HuH-7 (cell line): Measurements from ENCODE around the gene FHIT.
"Not testable (repeated sequence)": the region's sequence is repeated elsewhere in the genome, so short reads cannot be mapped to it uniquely, and the experiment has no call there.

Experiments
- DNase-seq: peaks from one replicate; pipeline ENCODE4 v3.0.0; 2011; ENCODE audit warnings: low spot score

FHIT gene

DNA sequence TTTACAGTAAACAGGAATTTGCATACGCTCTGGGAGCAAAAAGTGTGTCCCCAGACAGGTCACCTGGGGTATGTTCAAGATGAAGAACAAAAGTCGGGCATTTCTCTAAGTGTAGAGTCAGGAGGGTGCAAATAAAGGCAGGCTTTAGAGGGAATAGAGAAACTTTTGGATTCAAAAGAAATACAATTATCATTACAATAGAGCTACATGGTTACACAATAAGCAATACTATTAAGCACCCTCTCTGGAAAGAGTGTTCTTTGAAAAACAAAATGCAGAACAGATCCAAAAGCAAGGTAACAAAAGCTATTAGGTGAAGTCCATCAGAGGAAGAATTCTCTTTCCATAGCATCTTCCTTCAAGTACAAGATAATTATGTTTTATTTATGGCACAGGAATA lies 679.7 kb downstream of the FHIT start:
- DNase-seq = no peak

- no peak for DNase-seq
Measured at GRCh38 chr3:60557122-60557521, 694.1 kb downstream of the FHIT start.

DNA sequence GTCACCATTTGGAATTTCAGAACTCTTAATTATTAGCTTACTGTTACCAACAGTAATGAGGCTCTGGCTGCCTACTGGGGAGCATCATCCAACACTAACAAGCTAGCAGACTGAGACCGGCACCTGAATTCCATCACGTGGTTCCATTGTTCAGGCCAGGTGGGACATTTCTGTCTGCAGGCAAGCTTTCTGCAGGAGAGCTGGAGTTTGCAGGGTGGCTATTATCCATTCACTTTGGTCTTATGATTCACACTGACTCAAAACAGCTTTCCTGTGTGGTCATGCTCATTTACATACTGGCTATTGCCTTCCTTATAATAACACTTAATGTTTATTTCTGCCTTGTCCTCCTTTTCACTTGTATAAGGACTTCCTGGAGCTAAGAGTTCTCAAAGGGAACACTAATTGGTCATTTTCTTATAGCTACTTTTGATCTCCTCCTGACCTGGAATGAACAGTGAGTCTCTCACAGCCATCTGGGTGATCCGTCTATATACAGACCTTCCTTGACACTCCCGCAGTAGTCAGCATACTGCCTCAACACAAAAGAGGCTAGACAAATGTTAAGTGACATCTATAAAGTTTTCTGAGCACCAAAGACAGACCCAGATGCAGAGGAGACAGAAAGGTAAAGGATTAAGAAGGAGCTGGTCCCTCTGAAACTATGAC lies 695.4 kb downstream of the FHIT start:
- no peak for DNase-seq

DNA sequence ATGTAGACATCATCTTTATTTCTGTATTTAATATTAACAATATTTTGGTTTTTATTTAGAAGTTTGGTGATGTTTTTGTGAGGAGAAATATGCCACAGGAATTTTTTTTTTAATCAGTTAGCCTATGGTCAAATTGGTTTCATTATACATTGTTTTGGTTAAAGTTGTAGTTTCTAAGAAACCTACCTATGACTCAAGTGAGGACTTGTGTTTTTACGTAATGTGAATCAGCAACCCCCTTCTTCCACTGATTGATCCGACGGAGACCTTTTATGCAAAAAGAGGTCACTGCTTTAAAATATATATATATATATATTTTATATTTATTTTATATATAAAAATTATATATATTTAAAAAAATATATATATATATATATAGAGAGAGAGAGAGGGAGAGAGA lies 698.1 kb downstream of the FHIT start:
- DNase-seq = no peak

DNA sequence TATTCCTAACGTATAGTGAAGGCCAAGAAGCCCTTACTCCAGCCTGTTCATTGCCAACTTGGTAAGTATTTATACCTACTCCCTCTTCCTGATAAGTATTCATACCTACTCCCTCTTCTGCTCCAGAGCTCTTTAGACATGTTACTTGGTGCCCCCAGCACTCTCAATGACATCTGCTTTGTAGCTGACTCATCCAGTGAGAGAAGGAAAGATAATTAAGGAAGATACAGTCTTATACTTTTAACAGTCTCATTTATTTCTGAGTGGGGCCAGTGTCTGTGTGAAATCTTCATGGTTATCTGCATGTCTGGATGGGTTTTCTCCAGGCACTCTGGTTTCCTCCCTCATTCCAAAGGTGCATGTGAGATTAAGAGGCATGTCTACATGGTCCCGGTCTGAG lies 698.7 kb downstream of the FHIT start:
- no peak for DNase-seq

DNA sequence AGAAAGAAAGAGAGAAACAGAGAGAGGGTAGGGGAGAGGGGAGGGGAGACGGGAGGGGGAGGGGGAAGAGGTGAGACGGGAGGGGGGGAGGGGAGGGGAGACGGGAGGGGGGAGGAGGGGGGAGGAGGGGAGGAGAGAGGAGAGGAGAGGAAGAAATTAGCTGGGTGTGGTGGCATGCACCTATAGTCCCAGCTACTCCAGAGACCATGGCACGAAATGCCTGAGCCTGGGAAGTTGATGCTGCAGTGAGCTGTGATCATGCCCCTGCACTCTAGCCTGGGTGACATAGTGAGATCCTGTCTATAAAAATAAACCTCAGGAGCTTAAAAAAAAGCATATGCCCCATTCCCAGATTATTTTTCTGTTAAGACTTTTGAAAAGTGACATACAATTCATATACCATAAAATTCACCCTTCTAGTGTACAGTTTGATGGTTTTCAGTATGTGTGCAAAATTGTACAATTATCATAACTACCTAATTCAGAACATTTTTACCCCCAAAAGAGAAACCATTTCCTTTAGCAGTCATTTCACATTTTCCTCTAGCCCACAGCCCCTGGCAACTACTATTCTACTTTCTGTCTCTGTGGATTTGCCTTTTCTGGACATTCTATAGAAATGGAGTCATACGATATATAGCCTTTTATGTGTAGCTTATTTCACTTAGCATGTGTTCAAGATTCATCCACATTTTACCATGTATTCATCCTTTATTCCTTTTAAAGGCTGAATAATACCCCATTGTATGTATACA lies 699.6 kb downstream of the FHIT start:
- DNase-seq = no peak

- no peak for DNase-seq
Measured at GRCh38 chr3:60549863-60550262, 701.4 kb downstream of the FHIT start.

GRCh38 chr3:60542995-60543394 lies 708.3 kb downstream of the FHIT start:
- no peak for DNase-seq

GRCh38 chr3:60539394-60539793 lies 711.9 kb downstream of the FHIT start:
- DNase-seq = not testable (repeated sequence)

DNA sequence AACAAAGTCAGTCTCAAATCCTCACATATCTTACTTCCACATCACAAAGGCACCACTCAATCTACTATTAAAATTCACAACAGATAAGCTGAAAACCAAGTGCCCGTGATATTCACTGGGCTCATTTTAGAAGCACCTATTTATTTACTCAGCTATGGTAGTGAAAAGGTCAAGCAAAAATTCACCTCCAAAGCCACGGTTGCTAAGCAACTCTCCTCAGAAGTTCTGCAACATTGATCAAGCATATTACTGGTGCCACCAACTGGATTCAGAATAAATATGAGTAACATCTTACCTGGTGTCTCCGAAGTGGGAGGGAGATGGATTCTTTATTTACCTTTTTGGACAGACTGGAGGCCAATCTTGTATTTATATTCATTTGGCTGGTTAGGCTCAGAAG lies 714.8 kb downstream of the FHIT start:
- DNase-seq = no peak

- DNase-seq = no peak
Measured at GRCh38 chr3:60531759-60532158, 719.5 kb downstream of the FHIT start.

DNA sequence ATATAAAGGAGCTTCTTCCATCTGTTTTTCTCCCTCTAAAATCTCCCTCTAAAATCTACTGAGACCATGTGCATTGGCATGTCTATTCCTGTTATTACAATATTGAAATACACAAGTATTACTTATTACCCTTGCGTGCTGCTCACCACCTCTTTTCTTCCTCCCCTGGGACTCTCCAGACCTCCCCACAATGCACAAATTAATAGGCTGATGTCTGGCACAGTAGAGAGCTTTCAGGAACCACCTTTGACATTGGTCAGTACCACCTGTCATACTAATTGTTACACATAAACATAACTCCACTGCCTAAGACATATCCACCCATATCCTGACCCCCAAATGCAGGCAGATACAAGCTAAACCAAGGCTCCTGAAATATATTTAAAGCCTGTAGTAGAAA lies 722.6 kb downstream of the FHIT start:
- DNase-seq = no peak

GRCh38 chr3:60523536-60523935 lies 727.7 kb downstream of the FHIT start:
- DNase-seq = no peak

- DNase-seq = no peak
Measured at GRCh38 chr3:60517134-60517533, 734.1 kb downstream of the FHIT start.

DNA sequence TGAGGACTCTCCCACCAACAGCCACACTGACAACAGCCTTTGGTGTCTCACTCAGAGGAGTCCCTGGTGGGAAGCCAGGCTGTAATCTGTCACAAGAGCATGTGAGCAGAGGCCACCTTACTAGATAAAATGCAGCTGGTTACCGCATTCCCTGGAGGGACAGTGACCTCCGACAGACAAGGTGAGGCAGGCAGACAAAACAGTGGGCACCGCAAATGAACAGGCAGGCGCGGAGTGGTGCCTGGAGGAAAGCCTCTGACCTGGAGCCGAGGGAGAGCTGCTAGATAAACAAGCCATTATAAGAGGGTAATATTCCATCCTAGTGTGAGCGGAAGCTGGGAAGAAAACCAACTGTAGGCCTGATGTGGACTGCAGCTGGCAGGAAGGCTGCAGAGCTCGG lies 736.4 kb downstream of the FHIT start:
- no peak for DNase-seq

DNA sequence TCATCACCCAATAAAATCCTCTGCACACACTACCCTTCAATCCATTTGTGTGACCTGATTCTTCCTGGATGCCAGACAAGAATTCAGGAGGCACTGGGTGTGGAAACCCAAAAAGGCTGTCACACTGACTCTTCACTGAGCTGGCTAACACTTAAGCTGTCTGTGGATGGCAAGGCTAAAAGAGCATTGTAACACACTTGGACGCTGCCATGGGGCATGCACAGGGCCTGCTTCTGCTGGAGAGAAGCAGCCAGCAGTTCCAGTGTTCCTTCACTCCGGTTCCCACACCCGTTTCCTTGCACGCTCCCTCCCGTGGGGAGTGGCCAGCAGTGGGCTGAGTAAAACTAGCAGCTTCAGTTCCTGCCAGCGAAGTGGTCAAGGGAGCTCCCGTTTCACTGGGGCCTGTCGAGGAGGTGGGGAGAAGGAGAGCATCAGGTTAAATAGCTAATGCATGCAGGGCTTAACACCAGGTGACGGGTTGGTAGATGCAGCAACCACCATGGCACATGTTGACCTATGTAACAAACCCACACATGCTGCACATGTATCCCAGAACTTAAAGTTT lies 737.1 kb downstream of the FHIT start:
- no peak for DNase-seq

DNA sequence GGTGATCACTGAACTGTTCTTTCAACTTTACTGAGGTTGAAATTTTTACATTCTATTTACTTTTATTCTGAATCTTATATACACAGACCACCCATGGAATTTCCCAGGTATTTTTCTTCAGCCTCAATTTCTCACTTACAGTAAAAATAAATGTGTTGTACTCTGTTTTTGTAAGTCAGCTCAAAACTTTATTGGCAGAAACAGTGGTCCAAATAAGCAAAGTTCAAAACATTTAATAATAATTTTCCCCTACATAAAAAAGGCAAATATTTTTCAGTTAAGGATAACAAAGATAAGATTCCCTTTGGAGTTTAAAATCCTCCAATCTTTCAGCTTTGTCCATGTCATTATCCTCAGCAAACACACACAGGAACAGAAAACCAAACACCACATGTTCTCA lies 738.0 kb downstream of the FHIT start:
- DNase-seq = no peak

- DNase-seq = no peak
Measured at GRCh38 chr3:60512506-60512905, 738.7 kb downstream of the FHIT start.

- no peak for DNase-seq
Measured at GRCh38 chr3:60509471-60509870, 741.8 kb downstream of the FHIT start.

DNA sequence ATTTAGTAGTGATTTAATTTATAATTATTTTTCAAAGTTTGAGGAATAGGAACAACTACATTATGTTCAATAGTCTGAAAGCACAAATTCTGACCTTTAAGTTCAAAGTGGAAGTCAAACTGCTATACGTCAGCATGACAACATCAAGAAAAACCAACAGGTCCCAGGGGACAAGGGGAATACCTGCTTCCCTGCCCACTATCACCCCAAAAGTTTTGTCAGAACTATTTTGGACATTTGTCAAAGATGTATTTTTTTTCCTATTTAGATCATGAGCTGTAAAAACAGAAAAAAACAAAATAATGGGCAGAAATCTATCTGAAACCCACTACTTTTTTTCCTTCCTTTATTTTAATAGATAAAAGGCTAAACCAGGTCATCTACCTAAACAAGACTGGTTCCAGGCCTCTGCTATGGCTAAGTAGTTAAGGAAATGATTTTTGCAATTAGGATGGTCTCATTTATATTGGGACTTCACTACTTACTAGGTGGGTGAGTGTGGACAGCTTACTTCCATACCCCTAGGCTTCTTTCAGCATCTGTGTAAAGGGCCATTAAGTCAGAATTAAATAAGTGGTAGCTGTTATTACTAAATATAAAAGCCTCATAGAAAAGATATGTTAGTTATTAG lies 746.3 kb downstream of the FHIT start:
- DNase-seq = no peak

DNA sequence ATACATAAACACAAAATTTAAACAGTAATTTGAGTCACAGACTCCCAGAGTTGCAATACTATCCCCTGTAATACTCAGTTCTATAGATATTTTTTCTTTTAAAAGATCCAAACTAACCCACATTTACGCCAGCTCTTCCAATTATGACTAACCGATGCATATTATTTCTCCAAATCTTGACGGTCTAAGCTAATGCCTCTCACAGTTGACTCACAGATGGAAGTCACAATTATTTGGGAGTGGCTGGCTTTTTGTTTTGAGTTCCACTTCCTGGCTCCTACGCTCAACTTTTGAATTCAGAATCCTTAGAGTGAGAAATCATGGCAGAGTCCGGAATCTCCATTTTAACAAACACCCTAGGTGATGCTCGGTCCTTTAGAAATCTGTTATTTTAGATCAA lies 749.9 kb downstream of the FHIT start:
- DNase-seq = no peak

DNA sequence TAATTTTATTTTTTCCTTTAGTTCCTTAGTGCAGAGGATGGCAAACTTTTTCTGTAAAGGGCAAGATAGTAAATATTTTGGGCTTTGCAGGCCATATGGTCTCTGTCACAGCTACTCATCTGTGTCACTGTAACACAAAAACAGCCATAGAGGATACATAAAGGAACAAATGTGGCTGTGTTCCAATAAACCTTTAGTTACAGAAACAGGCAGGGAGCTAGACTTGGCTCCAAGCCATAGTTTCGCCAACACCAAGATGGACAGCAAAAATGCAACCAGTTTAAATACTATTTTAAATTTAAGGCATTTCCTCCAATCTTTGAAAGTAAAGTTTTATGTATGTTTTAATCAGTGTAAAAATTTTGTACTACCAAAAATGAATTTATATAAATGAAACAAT lies 753.4 kb downstream of the FHIT start:
- no peak for DNase-seq

GRCh38 chr3:60490992-60491391 lies 760.3 kb downstream of the FHIT start:
- DNase-seq = no peak
